ENCODE measurements around the gene AKIP1.

- TF ChIP-seq CTCF (conservative IDR thresholded peaks at IDR 0.05; ENCODE audit: low read length), result no peak
- no peak for TF ChIP-seq EZH2phosphoT487 (IDR thresholded peaks at IDR 0.05; ENCODE audit: borderline replicate concordance, low read depth, low read length)
These were observed 26.2 kb downstream of the AKIP1 start for GRCh38 chr11:8937159-8937558.

Data from OCI-LY7 (cell line).